Effector memory CD4-positive, alpha-beta T cell (primary cell): Measurements from ENCODE around the gene ZNF326.

Experiments
- DNase-seq, 3 donors: peaks; one replicate each; pipeline ENCODE4 v3.0.0-alpha.2; 2020
- H3K27ac ChIP-seq: 2 replicates; pipeline ENCODE4 v1.7.0; 2013; ENCODE audit warnings: mild to moderate bottlenecking, low read length, moderate library complexity; ENCODE audit not compliant: insufficient read depth, poor library complexity, severe bottlenecking
- H3K27me3 ChIP-seq: replicated peaks from 2 replicates; pipeline ENCODE4 v1.7.0; 2013; ENCODE audit warnings: mild to moderate bottlenecking, low read length; ENCODE audit not compliant: insufficient read depth, control insufficient read depth, poor library complexity, severe bottlenecking
- H3K36me3 ChIP-seq: 2 replicates; pipeline ENCODE4 v1.7.0; 2013; ENCODE audit warnings: mild to moderate bottlenecking, low read length, moderate library complexity; ENCODE audit not compliant: control insufficient read depth, insufficient read depth
- H3K4me1 ChIP-seq: 2 replicates; pipeline ENCODE4 v1.7.0; 2013; ENCODE audit warnings: low read length, mild to moderate bottlenecking; ENCODE audit not compliant: control insufficient read depth, insufficient read depth, poor library complexity, severe bottlenecking
- H3K4me3 ChIP-seq: 2 replicates; pipeline ENCODE4 v1.7.0; 2013; ENCODE audit warnings: low read length, low read depth, mild to moderate bottlenecking; ENCODE audit not compliant: insufficient read depth, poor library complexity, severe bottlenecking
- H3K9me3 ChIP-seq: 2 replicates; pipeline ENCODE4 v1.7.0; 2013; ENCODE audit warnings: mild to moderate bottlenecking, low read length, moderate library complexity; ENCODE audit not compliant: control insufficient read depth
- total RNA-seq, 3 donors: gene quantifications; one replicate each; lab custom pipeline; 2026; lab: John Stamatoyannopoulos, UW

The ZNF326 gene, protein sequence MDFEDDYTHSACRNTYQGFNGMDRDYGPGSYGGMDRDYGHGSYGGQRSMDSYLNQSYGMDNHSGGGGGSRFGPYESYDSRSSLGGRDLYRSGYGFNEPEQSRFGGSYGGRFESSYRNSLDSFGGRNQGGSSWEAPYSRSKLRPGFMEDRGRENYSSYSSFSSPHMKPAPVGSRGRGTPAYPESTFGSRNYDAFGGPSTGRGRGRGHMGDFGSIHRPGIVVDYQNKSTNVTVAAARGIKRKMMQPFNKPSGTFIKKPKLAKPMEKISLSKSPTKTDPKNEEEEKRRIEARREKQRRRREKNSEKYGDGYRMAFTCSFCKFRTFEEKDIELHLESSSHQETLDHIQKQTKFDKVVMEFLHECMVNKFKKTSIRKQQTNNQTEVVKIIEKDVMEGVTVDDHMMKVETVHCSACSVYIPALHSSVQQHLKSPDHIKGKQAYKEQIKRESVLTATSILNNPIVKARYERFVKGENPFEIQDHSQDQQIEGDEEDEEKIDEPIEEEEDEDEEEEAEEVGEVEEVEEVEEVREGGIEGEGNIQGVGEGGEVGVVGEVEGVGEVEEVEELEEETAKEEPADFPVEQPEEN
- total RNA-seq, result 34.9 to 53.6 (median 50.0) reads per million in 3 donors

DNA sequence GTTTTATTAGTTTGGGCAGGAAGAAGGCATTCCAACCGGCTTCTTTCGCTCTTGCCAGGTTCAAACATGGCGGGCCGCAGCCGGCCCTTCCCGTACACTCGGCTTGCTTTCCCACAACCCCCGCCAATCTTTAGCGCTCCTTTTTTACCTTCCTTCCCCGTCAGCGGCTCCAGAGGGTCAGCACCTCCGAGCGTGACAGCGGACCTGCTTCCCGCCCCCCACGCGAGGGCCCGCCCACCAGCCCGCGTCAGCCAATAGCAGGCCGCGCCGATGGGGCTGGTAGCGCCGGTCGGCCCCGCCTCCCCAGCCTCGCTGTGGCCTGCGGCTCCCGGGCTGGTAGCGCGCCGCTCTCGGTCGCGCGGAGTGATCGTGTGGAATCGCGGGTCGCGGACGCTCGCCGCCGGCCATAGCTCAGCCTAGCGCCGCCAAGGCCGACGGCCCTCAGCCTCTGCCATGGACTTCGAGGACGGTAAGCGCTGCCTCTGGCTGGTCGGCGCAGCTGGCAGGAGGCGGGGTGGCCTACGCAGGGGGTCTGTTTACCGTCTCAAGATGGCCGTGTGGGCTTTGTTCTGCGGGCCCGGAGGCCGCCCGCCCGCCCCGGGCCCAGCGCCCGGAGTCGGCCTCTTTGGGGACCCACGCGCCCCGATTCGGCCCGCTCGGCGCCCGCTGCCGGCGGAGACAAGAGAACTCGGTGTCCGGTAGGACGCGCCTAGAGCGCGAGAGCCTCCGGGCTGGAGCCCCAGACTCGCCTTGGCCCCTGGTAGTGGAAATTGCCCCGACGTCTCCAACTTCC lies at the start of gene ZNF326:
TSS of gene ZNF326 (plus strand) at position 306 of the 793 bp plus-strand sequence. CDS start at position 454, 148 bp downstream.
- peak; percentile 86 to 90 (median 90) for DNase-seq
- Histone ChIP-seq H3K27me3 (no peaks in the 10 kb centered on the region), H3K9me3 (no peaks in the 10 kb centered on the region), H3K27ac (peak within 1 kb of the TSS; percentile 77), H3K4me3 (peak within 1 kb of the TSS; percentile 94), H3K4me1 (peaks cover 8% of the 10 kb centered on the region), H3K36me3 (no peaks in the 10 kb centered on the region)

GRCh38 chr1:89945852-89946476 lies 48.9 kb upstream of the ZNF326 start:
- H3K27ac ChIP-seq, result no peak overlapping the region
- no peaks in the 10 kb centered on the region for H3K9me3 ChIP-seq
- H3K4me3 ChIP-seq, result no peak overlapping the region
- no peaks in the 10 kb centered on the region for H3K36me3 ChIP-seq
- no peak for DNase-seq
- no peaks in the 10 kb centered on the region for H3K27me3 ChIP-seq
- no peaks in the 10 kb centered on the region for H3K4me1 ChIP-seq

DNA sequence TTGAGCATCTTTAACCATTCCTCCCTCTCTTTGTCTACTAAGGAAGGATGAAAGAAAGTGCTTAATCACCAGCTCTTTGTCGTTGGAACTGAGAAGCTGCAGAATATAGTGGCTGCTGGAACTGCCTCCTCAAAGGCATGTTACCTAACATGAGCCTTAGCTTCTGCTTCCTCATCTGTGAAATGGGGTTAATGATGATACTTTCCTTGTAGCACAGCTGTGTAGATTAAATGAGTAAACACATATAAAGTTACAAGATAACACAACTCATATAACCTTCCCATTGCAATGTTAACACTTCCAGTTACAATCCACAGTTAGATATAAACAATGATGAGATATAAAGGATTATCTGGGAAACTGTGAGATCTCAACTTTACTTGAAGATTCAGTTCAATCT lies 48.4 kb upstream of the ZNF326 start:
- H3K27ac ChIP-seq, result no peak overlapping the region
- no peak overlapping the region for H3K4me3 ChIP-seq
- no peaks in the 10 kb centered on the region for H3K36me3 ChIP-seq
- H3K9me3 ChIP-seq, result no peaks in the 10 kb centered on the region
- H3K27me3 ChIP-seq, result no peaks in the 10 kb centered on the region
- H3K4me1 ChIP-seq, result no peaks in the 10 kb centered on the region
- no peak for DNase-seq

DNA sequence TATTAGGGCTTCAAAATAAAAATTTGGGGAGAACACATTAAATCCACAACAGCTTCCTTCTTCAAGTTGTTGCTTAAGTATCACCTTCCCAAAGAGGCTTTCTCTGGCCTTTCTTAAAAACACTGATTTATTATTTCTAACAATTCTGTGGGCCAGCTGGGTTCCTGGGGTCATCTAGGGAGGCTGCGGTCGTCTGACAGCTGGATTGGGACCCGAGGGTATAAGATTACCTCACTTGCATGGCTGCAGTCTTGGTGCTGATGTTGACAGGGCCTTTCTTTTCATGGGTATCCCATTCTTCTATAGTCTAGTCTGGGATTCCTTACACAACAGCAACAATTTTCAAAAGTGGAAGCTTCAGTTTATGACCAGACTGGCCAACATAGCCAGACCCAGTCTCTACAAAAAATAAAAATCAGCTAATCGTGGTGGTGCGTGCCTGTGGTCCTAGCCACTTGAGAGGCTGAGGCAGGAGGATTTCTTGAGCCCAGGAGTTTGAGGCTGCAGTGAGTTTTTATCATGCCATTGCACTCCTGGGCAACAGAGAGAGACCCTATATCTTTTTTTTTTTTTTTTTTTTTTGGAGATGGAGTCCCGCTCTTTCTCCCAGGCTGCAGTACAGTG lies 46.1 kb upstream of the ZNF326 start:
- no peaks in the 10 kb centered on the region for H3K4me1 ChIP-seq
- no peak overlapping the region for H3K27ac ChIP-seq
- no peaks in the 10 kb centered on the region for H3K27me3 ChIP-seq
- H3K9me3 ChIP-seq, result no peaks in the 10 kb centered on the region
- H3K4me3 ChIP-seq, result no peak overlapping the region
- no peaks in the 10 kb centered on the region for H3K36me3 ChIP-seq
- DNase-seq, result no peak

DNA sequence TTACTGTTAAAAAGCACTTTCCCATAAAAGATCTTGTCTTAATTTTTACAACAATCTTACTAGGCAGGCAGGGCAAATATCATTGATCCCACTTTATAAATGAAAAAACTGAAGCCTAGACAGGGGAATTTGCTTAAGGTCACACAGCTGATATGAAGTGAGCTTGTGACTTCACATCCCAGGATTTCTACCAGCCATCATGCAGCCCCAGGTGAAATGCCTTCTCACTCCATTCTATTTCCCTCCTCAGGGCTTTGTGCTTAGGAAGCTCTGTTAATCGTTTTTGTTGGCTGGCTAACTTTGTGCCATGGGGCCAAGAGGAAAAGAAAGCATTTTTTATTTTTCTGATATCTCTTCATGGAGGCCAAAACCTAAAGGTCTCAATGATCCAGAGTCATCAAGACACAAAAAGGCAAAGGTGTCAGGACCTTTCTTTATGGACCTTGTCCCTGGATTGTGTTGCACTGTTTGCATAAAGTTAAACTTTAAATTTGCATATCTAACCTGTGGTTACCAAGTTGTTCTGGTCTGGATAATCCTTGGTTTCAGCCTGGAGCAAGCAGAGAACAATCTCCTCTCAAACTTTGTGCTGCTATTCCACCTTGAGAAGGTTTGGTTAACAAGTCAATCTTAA lies 44.8 kb upstream of the ZNF326 start:
- Histone ChIP-seq H3K36me3 (no peaks in the 10 kb centered on the region), H3K27me3 (no peaks in the 10 kb centered on the region), H3K27ac (no peak overlapping the region), H3K4me1 (no peaks in the 10 kb centered on the region), H3K4me3 (no peak overlapping the region), H3K9me3 (no peaks in the 10 kb centered on the region)
- no peak for DNase-seq

DNA sequence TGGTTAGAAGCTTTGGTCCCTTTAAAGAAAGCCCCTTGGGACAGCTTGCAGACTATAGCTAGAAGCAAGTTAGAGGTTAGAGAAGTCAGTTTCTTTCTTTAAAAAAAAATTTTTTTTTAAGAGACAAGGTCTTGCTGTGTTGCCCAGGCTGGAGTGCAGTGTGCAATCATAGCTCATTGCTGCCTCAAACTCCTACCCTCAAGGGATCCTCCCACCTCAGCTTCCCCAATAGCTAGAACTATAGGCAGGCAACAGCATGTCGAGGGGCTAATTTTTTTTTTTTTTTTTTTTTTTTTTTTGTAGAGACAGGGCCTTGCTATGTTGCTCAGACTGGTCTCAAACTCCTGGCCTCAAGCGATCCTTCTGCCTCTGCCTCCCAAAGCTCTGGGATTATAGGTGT lies 44.2 kb upstream of the ZNF326 start:
- Histone ChIP-seq H3K4me3 (no peak overlapping the region), H3K9me3 (no peaks in the 10 kb centered on the region), H3K4me1 (no peaks in the 10 kb centered on the region), H3K36me3 (no peaks in the 10 kb centered on the region), H3K27ac (no peak overlapping the region), H3K27me3 (no peaks in the 10 kb centered on the region)
- DNase-seq, result no peak

DNA sequence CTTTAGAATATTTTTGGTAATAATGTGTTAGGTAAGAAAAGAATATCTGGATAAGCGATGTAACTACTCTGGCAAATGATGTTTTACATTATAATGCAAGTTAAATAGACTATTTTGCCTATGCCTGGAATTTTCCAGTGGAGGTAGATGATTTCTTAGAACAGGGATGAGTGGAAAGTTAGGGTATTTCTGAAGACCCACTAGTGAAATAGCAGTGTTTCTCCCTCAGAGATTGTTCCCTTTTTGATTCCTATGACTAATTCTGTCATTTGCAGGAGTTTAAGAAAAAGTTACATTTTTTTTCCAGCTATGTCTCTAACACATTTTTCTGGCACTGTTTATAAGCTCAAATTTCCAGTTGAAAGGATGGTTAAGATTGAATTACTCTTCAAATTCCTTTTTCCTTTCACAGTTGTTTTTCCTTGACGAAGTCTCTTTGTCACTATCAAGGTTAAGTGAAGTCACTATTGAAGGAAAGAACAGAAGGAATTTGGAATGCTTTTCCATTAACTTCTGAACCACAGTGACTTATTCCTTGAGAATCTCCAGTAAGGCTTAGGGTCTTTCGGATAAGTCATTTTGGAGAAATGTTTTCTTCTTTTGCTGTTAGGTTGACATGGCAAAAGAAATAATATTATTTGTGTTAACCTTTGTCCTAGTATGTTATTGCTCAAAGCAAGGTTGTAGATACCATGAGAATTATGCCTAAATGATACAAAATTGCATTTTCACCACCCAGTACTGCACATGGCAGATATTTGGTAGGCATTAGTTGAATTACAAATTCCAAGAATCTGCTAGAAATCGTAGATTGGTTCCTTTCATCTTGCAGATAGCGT lies 42.9 kb upstream of the ZNF326 start:
- Histone ChIP-seq H3K9me3 (no peaks in the 10 kb centered on the region), H3K36me3 (no peaks in the 10 kb centered on the region), H3K4me1 (no peaks in the 10 kb centered on the region), H3K4me3 (no peak overlapping the region), H3K27ac (no peak overlapping the region), H3K27me3 (no peaks in the 10 kb centered on the region)
- DNase-seq, result no peak

- H3K27ac ChIP-seq, result no peak overlapping the region
- H3K4me3 ChIP-seq, result no peak overlapping the region
- H3K9me3 ChIP-seq, result no peaks in the 10 kb centered on the region
- no peaks in the 10 kb centered on the region for H3K27me3 ChIP-seq
- H3K36me3 ChIP-seq, result no peaks in the 10 kb centered on the region
- no peaks in the 10 kb centered on the region for H3K4me1 ChIP-seq
- no peak for DNase-seq
These were observed 42.2 kb upstream of the ZNF326 start for GRCh38 chr1:89952605-89953130.
